GM23248 (cell line): ENCODE measurements around the gene ZBTB20.

Experiments used
- EZH2 ChIP-seq: fragments of 200-600 bp; sonication (generic); IDR thresholded peaks from 2 replicates; pipeline ENCODE4 v1.6.1; 2018; ENCODE audit warnings: antibody characterized with exemption, mild to moderate bottlenecking; ENCODE audit not compliant: insufficient read depth, poor library complexity, severe bottlenecking
- EZH2phosphoT487 ChIP-seq: fragments of 200-600 bp; sonication (generic); IDR thresholded peaks from 2 replicates; pipeline ENCODE4 v1.6.1; 2018; ENCODE audit warnings: antibody characterized with exemption, moderate library complexity, mild to moderate bottlenecking, low read depth; ENCODE audit not compliant: insufficient read depth

- TF ChIP-seq EZH2, result no peak
- TF ChIP-seq EZH2phosphoT487, result no peak
These were observed 267.0 kb downstream of the ZBTB20 start for GRCh38 chr3:114880078-114880477.
